ENCODE results near the gene DLGAP1. TPM values are rescaled to one million over a fixed set of nuclear protein-coding genes. Genes with fewer than 3 reads are reported as not detected.

DLGAP1 gene
- total RNA-seq, 1 donor from 2014 or later, result 2.0 TPM

DNA sequence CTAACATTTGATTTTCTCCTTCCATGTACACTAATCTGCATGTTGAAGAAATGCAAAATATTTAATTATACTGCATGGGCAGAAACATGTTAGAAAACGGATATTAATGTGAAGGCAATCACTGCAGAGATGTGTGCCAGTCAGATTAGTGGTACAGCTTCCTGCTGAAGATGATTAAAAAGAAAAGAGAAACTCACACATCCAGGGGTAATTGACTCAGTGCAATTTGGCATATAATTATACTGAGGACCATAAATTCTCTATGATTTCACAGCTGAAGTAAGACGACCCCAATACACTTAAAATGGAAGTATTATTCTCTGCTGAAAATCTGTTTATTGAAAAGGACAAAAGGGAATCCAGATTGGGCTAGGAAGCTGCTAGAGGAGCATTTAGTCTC lies 761.7 kb downstream of the DLGAP1 start:
- no peaks in the 10 kb centered on the region for H3K9me3 ChIP-seq
- H3K4me1 ChIP-seq, result no peaks in the 10 kb centered on the region
- intact Hi-C loops (cut with DNase I), result no loop called here
- H3K4me3 ChIP-seq, result no peak overlapping the region
- TF ChIP-seq, protein P1, sequence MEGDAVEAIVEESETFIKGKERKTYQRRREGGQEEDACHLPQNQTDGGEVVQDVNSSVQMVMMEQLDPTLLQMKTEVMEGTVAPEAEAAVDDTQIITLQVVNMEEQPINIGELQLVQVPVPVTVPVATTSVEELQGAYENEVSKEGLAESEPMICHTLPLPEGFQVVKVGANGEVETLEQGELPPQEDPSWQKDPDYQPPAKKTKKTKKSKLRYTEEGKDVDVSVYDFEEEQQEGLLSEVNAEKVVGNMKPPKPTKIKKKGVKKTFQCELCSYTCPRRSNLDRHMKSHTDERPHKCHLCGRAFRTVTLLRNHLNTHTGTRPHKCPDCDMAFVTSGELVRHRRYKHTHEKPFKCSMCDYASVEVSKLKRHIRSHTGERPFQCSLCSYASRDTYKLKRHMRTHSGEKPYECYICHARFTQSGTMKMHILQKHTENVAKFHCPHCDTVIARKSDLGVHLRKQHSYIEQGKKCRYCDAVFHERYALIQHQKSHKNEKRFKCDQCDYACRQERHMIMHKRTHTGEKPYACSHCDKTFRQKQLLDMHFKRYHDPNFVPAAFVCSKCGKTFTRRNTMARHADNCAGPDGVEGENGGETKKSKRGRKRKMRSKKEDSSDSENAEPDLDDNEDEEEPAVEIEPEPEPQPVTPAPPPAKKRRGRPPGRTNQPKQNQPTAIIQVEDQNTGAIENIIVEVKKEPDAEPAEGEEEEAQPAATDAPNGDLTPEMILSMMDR (IDR thresholded peaks at IDR 0.05), result no peak
- H3K36me3 ChIP-seq, result no peaks in the 10 kb centered on the region
- DNase-seq (ENCODE audit: low spot score in 2 of 2), result no peak
- H3K27me3 ChIP-seq, result no peaks in the 10 kb centered on the region
- no peak overlapping the region for H3K27ac ChIP-seq

DNA sequence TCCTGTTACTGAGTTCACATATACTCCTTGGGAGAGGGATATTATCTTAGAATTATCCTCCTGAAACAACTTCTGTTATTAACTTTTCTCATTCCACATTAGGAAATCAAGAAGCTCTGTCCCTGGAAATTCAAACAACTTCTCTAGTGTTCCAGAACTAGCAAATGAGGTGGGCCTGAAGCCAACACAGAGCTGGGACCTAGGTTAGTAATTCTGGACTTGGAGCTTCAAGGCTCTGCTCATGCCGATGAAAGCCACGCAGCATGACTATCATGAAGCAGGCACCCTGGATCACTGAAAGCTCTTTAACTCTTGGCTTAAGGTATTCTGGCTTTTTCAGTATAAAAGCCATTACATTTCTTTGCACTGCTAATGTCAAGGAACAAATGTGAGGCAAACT lies 762.4 kb downstream of the DLGAP1 start:
- no peak for DNase-seq (ENCODE audit: low spot score in 2 of 2)
- intact Hi-C loops (cut with DNase I), result no loop called here
- Histone ChIP-seq H3K36me3 (no peaks in the 10 kb centered on the region), H3K4me3 (no peak overlapping the region), H3K27me3 (no peaks in the 10 kb centered on the region), H3K27ac (no peak overlapping the region), H3K4me1 (no peaks in the 10 kb centered on the region), H3K9me3 (no peaks in the 10 kb centered on the region)
- TF ChIP-seq, protein P1 (IDR thresholded peaks at IDR 0.05), result no peak

DNA sequence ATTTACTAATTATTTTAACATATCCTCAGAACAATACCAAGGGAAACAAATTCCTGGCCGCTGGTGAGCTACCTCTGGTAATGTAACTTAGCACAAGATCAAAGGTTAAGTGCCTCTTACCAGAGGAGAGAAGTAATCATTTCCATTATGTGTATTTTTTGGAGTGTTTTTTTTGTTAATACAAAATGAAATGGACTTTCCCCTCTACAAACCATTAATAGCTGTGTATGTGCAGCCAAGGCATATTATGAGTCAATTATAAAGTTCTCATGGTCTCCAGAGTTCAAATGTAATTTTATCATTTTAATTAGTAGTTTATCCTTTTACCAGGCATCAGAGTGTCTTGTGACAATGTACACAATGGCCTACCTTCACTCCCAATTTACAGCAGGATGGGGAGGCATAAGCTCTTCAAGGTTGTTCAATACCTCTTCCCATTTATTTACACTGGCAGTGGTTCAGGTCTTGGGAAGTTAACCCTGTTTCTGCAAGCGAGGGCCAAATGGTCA lies 762.9 kb downstream of the DLGAP1 start:
- no peaks in the 10 kb centered on the region for H3K36me3 ChIP-seq
- no peak overlapping the region for H3K27ac ChIP-seq
- no peaks in the 10 kb centered on the region for H3K27me3 ChIP-seq
- no peaks in the 10 kb centered on the region for H3K4me1 ChIP-seq
- no peaks in the 10 kb centered on the region for H3K9me3 ChIP-seq
- DNase-seq (ENCODE audit: low spot score in 2 of 2), result no peak
- no peak overlapping the region for H3K4me3 ChIP-seq
- TF ChIP-seq, protein P1 (IDR thresholded peaks at IDR 0.05), result no peak
- intact Hi-C loops (cut with DNase I), result no loop called here

DNA sequence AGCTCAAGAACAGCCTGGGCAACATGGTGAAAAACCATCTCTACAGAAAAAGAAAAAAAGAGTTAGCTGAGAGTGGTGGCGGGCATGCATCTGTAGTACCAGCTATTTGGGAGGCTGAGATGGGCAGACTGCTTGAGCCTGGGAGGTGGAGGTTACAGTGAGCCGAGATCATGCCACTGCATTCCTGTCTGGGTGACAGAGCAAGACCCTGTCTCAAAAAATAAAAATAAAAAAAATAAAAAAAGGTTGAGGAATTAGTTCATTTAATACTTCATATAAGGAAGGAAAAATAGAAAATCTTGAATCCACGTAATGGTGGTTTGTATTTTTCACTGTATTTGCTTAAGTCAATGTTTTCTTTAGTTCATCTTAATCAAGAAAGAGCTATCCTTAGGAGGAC lies 763.4 kb downstream of the DLGAP1 start:
- Histone ChIP-seq H3K27ac (no peak overlapping the region), H3K36me3 (no peaks in the 10 kb centered on the region), H3K4me3 (no peak overlapping the region), H3K9me3 (no peaks in the 10 kb centered on the region), H3K27me3 (no peaks in the 10 kb centered on the region), H3K4me1 (no peaks in the 10 kb centered on the region)
- DNase-seq (ENCODE audit: low spot score in 2 of 2), result no peak
- TF ChIP-seq, protein P1 (IDR thresholded peaks at IDR 0.05), result no peak
- intact Hi-C loops (cut with DNase I), result no loop called here

DNA sequence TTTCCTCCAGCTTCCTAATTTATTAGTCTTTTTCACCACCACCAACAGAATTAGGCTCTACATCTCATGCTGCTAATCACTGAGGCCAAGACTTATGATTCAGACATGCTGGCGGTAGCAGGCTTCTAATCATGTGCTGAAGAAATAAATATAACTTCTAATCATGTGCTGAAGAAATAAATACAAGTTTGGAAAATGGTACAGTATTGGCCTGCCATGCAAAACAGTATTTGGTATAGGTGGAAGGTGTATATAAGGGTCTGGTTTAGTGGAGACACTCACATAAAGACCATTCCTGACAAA lies 764.4 kb downstream of the DLGAP1 start:
- DNase-seq (ENCODE audit: low spot score in 2 of 2), result no peak
- no peak overlapping the region for H3K4me3 ChIP-seq
- no peaks in the 10 kb centered on the region for H3K9me3 ChIP-seq
- no peaks in the 10 kb centered on the region for H3K4me1 ChIP-seq
- TF ChIP-seq, protein P1 (IDR thresholded peaks at IDR 0.05), result no peak
- no peaks in the 10 kb centered on the region for H3K27me3 ChIP-seq
- intact Hi-C loops (cut with DNase I), result no loop called here
- no peak overlapping the region for H3K27ac ChIP-seq
- H3K36me3 ChIP-seq, result no peaks in the 10 kb centered on the region

Data from ascending aorta (tissue), 2 donors.